Jurkat, Clone E6-1 (cell line): ENCODE measurements around the gene MRPS23.

Experiments used
- DNase-seq: peaks from one replicate; pipeline ENCODE4 v3.0.0-alpha.2; 2011; ENCODE audit warnings: low read depth, low spot score
- H3K4me3 ChIP-seq: 2 replicates; pipeline ENCODE4 v1.5.1; 2011; ENCODE audit warnings: mild to moderate bottlenecking, low read length, control low read depth, moderate library complexity

The MRPS23 gene

DNA sequence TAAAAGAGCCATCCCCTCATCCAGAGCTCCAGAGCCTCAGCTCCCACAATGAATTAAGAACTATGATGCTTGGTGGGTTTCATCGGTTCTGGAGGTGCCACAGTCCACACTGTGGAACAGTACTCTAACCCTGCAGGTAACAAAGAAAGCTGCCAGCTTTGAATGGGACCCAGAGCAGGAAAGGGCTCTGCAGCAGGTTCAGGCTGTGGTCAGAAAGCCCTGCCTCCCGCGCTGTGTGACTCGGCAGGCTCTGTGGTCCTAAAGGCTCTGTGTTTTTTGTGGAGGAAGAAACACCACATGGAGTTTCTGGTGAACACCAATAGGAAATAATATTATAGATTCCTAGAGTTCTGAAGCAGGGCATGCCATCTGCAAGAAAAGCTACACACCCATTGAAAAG is 32.5 kb downstream of the MRPS23 start:
- no peak overlapping the region for H3K4me3 ChIP-seq
- DNase-seq: no peak

DNA sequence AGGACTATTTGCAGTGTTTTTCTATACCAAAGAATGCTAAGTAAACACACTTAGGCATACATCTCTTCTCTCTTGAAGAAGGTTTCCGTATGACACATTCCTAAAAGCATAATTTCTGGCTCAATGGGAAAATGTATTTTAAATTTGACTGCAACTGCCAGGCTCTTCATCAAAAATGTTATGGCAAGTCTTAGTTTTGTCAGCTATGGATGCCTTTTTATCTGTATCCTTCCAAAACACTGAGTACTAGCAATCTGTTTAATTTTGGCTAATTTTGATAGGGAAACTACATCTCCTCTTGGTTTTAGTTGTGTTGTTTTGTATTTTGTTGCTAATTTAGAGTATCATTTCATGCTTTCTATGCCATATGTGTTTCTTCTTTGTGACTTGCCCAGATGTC is 35.4 kb downstream of the MRPS23 start:
- DNase-seq: no peak
- no peak overlapping the region for H3K4me3 ChIP-seq

DNA sequence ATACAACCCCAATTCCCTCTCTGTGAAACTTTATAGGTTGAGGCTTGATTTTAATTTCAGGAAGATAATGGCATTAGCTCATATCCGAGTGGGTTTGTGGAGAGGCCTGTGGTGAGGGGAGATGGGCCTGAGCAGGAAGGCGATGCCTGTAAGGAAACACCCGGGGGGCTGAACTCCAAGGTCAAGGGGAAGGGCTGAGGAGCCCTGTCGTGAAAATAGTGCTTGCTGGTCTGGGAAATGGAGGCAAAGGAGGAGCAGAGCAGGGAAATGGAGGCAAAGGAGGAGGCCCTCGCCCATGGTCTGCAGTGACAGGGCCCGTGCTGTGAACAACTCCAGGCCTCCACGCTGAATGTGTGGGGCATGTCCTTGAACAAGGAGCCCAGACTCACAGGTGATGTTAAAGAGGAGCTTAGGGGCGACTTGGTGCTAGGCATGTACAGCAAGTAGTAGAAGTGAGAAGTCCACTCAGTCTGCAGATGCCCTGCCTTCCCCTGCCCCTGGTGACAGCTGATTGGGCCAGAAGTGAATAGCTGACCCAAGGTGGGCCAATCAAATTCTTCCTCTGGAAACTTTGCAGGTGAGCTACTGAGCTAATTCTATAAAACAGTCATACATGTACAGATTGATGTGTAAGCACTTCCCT is 38.1 kb downstream of the MRPS23 start:
- H3K4me3 ChIP-seq: no peak overlapping the region
- DNase-seq: no peak

DNA sequence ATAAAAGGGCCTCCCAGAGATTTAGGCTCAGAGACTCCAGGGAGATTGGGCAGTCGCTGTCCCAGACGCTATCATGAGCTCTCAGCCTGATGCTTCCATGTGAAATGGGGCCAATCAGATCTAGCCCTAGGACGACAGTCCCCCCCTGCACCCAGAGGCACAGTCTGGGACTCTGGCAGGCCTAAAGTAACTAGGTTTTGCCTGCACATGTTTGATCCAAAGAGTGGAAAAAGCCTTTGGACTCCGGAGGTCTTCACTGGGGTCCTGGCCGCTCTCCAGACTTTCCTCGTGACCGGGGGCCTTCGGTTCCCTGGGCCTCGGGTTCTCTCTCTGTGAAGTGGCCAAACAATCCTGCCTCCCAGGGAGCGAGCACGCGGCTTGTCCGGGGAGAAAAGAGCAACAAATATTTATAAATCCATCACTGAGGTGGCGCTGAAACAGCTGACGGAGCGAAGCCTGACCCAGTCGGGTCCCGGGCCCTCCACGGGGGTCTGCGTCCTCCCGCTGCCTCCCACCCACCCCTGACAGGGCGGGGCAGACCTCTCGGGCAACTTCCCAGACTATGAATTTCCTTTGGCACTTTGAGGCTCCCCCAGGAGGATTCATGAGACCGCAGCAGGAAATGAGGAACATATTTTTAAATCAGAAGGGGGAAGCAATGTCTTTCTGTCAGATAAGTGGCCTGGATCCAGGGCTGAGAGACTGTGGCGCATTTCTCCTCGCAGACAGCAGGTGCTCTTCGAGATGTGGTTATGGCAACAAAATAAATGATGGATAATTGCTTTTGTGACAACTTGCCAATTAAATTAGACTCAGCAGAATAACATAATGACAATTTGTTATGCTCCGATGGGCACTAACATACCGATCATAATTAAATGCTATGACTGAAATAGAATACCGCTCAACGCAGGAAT is 38.9 kb downstream of the MRPS23 start:
- no peak overlapping the region for H3K4me3 ChIP-seq
- no peak for DNase-seq

DNA sequence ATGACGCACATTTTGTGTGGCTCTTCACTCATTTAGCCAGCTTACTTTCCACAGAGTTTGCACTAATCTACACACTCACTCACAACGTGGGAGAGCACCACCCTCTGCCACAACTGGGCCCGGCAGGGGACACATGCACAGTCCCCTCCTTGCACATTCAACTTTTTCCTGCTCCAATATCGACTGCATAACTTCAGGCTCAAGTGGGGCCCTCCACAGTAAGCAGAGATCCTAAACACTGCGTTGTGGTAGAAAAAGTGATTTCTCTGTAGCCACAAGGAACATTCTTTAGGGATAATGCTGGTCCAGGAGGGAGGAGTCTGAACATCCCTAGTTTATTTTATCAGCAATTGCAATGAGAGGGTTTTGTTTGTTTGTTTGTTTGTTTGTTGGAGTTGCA is 40.0 kb downstream of the MRPS23 start:
- no peak for DNase-seq
- no peak overlapping the region for H3K4me3 ChIP-seq

DNA sequence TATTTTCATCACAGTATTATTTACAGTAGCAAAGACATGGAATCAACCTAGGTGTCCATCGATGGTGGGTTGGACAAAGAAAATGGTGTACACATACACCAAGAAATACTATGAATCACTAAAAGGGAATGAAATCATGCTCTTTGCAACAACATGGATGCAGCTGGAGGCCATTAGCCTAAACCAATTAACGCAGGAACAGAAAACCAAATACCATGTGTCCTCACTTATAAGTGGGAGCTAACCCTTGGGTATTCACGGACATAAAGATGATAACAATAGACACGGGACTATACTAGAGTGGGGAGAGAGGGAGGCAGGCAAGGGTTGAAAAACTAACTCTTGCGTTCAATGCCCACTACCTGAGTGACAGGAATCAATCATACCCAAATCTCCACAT is 41.0 kb downstream of the MRPS23 start:
- H3K4me3 ChIP-seq: no peak overlapping the region
- DNase-seq: no peak

DNA sequence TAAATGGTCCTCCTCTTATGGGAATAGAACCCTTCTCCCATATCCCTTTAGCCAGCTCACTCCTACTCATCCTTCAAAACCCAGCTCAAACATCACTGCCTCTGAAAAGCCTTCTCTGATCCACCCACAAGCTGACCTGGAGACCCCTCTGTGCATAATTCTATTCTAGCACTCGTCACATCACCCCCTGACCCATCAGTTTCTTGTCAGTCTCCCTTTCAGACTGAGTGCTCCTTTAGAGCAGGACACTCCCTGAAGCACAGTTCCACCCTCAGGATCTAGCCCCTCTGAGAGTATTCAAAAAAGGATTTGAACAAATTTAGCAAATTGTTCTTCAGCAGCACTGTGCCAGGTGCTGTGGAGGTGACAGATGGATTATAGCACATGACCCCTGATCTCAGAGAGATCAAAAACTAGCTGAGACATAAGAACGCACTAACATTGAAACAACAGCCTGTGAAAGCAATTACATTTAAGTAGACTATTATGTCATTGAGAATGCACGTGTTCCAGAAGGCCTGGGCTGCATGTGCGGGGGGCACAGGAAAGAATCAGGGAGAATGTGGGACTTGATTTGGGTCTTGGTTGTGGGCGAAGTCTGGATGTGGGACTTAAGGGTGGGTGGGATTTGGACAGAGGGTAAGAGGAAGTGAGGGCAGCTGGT is 43.5 kb downstream of the MRPS23 start:
- no peak for DNase-seq
- H3K4me3 ChIP-seq: no peak overlapping the region

DNA sequence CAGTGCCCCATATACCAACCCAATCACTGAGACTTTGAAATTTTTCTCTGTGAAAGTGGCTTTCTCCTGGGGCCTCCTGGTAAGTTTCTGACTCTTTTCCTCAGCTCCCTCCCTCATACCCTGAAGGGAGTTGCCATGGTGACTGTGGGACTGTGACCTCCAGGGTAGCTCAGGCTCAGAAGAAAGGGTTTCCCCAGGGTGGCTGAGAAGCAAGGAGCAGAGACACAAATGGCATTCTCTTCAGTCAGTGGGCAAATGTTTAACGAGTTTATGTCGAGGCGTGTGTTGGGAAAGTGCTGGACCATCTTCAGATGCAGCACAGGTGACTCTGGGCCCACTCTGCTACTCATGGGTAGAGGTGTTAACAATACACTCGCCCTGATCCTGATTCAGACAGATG is 46.8 kb downstream of the MRPS23 start:
- H3K4me3 ChIP-seq: no peak overlapping the region
- DNase-seq: no peak

DNA sequence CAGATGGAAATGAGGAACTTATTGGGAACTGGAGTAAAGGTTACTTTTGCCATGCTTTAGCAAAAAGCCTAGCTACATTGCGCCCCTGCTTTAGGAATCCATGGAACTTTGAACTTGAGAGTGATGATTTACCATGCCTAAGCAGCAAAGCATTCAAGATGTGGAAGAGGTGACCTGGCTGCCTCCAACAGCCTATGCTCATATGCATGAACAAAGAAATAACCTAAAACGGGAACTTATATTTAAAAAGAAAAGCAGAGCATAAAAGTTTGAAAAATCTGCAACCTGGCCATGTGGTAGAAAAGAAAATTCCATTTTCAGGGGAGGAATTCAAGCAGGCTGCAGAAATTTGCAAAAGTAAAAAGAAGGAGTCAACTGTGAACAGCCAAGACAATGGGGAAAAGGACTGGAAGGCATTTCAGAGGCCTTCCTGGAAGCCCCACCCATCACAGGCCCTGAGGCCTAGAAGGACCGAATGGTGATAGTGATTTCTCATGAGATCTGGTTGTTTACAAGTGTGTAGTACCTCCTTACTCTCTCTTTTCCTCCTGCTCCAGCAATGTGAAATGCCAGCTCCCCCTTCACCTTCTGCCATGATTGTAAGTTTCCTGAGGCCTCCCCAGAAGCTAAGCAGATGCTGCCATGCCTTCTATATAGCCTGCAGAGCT is 48.7 kb downstream of the MRPS23 start:
- DNase-seq: no peak
- no peak overlapping the region for H3K4me3 ChIP-seq

DNA sequence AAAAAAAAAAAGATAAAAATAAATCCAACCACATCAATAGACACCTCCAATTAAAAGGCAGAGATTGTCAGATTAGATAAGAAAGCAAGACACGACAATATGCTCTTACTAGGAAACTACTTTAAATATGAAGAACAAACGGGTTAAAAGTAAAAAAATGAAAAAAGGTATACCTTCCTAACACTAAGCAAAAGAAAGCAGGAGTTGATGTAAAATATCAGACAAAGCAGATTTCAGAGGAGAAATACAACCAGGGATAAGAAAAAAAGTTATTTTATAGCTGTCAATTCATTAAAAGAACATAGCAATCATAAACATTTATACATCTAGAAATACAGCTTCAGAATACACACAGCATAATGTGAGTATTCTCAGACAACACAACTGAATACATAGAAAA is 55.0 kb downstream of the MRPS23 start:
- peak; percentile 55 for DNase-seq
- H3K4me3 ChIP-seq: no peak overlapping the region

DNA sequence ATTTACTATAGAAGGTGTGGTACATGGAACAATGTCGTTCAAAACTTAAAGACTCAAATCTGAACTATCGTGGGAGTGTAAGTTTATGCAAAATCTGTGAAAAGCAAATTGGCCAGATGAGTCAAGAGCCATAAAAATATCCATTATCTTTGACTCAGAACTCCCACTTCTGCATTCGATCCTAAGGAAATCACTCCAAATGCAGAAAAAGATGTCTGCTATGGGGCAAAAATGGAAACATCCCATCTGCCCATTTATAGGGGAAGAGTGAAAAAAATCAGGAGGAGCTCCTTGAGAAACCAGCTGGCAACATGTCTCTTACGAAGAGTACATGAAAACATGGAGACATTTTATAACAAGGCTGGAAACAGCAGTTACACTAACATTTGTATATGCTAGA is 61.1 kb downstream of the MRPS23 start:
- DNase-seq: no peak
- no peak overlapping the region for H3K4me3 ChIP-seq

DNA sequence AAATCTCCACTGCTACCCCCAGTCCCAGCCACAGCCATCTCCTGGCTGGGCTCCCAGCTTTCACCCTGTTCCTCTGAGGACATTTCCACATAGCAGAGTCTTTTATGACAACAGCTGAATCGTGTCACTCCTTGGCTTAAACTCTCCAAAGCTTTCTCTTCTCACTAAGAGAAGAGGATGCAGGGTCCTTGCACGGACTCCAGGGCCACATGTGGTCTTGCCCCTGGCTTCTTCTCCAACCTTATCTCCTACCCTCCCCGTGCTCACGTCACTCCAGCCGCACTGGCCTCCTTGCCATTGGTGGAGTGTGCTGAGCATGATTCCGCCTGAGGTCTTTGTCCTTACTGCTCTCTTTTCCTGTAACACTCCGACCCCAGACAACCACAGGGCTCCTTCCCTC is 64.8 kb downstream of the MRPS23 start:
- no peak overlapping the region for H3K4me3 ChIP-seq
- DNase-seq: no peak
